Measurements from ENCODE around the gene ST14.

DNA sequence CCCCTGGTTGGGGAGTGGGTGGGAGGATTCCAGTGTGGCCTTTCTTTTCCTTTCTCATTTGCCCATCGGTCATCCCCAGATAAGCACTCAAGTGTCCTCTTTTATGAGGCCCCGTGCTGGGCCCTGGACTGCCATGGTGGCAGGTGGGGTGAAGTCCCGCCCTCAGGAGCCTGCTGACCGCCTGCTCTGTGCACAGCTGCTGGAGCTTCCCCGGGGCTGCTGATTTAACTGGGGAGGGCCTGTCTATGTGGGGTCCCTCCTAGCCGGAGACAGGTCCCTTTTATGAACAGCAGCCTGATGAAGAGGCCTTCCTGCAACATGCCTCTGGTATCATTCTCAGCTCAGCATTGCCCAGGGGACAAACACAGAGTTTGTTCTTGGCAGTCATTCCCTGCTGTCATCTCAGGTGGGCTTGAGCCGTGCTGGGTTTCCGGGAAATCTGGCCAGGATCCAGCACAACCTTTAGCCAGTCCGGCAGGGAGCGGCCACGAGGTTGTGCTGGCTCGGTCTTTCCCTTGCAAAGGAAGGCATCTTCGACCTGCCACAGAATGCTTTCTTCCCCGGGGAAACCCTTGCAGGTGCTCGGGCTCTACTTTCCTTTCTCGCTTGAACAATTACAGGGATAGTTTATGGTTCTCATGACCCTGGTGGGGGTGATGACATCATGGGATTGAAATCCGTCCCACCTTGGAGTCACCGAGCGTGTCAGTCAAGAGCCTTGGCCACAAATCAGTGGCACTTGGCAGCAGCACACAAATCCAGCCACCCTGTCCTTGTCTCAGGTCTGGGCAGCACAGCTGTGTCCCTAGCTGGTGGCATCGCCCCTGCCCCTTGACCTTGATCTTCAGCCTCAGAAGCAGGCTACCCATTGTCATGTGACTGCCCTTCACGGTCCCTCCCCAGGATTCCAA, 20.1 kb downstream of the ST14 start:
- no peak for TF ChIP-seq CTCF (IDR thresholded peaks at IDR 0.05)
- TF ChIP-seq POLR2AphosphoS5 (IDR thresholded peaks at IDR 0.05), result peak in 2 of 3 donors; percentile 47 to 48
- no peak for TF ChIP-seq EP300 (IDR thresholded peaks at IDR 0.05; ENCODE audit: low read depth)
- TF ChIP-seq POLR2A (IDR thresholded peaks at IDR 0.05), result peak; percentile 53
